ENCODE measurements around the gene EVI5.

- TF ChIP-seq POLR2A (IDR thresholded peaks at IDR 0.05; ENCODE audit: low read depth, low read length), result no peak
- no peak for TF ChIP-seq POLR2AphosphoS5 (IDR thresholded peaks at IDR 0.05; ENCODE audit: low read depth, low read length)
These were observed 291.8 kb downstream of the EVI5 start for GRCh38 chr1:92493139-92493538.
